GM04503 (cell line): ENCODE results near the gene PCDHGC5.

Experiments
- DNase-seq: peaks from one replicate; pipeline ENCODE4 v3.0.0-alpha.2; 2012; ENCODE audit warnings: low read depth

Gene PCDHGC5

DNA sequence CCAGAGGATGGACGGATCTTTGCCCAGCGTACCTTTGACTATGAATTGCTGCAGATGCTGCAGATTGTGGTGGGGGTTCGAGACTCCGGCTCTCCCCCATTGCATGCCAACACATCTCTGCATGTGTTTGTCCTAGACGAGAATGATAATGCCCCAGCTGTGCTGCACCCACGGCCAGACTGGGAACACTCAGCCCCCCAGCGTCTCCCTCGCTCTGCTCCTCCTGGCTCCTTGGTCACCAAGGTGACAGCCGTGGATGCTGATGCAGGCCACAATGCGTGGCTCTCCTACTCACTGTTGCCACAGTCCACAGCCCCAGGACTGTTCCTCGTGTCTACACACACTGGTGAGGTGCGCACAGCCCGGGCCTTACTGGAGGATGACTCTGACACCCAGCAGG is 1.9 kb downstream of the PCDHGC5 start:
- no peak for DNase-seq

DNA sequence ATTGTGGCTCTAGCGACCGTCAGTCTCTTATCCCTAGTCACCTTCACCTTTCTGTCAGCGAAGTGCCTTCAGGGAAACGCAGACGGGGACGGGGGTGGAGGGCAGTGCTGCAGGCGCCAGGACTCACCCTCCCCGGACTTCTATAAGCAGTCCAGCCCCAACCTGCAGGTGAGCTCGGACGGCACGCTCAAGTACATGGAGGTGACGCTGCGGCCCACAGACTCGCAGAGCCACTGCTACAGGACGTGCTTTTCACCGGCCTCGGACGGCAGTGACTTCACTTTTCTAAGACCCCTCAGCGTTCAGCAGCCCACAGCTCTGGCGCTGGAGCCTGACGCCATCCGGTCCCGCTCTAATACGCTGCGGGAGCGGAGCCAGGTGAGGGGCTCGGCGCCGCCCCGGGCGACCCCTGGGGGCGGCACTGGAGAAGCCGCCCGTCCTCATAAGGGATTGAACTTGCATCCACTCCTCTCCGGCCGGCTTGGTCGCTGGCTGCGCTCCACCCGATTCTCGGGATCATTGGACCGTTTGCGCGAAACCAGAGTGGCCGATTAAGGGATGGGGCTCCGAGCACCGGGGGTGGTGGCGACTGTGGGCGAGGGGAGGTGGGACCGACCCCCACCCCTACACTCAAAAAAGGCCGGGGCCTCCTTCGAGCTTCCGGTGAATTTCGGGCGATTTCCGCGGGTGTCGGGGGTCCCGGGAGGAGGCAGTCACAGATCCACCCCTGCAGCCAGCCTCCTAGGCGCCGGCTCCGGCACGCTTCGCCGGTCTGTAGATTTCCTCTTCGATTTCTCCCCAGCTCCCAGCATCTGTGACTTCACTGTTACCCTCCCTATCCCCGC is 2.7 kb downstream of the PCDHGC5 start:
- no peak for DNase-seq

DNA sequence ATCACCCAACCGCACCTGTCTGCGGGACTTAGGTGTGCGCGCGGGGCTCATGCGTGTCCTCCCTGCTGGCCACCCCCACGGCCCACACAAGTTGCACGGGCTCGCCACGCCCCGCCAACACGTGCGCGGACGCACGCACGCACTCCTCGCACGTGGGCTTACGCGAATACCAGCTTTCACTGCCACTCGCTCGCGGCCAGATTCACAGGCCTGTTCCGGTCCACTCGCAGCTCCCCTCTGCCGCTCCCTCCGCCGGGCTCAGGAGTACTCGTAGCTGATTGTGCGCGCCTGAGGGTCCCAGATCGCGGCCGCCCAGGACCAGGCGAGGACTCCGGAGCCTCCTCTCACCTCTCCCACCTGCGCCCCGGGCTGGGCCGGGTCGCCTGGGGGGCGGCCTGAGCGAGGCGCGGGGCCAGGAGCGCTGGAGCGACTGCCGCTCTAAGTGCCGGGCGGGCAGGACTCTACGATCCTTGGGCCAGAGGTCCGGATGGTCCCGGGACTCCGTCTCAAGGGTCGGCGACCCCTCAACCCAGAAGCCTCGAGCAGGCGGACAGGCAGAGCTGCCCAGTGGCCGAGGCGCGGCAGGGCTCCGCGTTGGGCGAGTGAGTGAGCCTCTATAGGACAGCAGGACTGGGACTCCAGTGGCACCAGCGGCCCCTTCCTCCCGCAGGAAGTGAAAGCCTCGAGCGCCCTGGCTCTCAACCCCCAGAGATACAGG is 3.4 kb downstream of the PCDHGC5 start:
- no peak for DNase-seq

DNA sequence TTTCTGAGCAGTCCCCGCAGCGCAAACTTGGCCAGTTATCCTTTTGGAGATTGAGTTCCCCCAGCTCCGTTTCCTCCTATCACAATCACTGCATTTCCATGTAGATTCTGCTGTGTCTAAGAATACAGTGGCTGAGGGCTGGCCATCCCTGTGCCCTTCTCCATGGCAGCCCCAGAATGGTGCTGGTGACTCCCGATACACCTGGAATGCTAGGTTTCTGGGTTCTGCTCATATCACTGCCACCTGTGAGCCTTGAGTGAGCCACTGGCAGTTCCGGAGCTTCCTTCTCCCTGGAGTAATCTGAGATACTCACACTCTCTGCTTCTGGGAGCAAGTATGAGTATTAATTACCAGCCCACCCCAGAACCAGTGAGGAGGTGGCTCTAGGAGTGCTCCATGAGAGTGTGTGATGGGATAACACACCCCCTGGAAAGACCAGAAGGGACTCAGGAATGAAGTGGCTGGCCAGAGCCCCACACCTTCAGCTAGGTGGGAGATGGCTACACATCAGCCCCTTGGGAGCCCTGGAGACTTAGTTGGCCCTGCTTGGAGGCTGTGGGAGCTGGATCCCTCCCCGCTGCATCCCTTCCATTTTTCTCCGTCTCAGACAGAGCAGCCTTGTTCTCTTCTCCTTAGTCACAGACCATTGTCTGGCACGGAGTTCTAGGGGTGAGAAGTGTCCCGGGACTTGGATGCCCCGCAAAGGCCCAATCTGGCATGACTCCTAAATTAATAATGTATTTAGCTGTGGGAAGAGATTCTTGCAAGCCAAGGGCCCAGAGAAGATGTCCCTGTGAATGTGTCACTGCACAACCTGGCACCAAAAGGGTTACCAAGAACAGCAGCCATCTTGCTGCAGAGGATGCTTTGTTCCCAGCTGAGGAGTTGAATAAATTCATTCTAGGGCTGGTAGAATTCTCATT is 4.9 kb downstream of the PCDHGC5 start:
- no peak for DNase-seq

DNA sequence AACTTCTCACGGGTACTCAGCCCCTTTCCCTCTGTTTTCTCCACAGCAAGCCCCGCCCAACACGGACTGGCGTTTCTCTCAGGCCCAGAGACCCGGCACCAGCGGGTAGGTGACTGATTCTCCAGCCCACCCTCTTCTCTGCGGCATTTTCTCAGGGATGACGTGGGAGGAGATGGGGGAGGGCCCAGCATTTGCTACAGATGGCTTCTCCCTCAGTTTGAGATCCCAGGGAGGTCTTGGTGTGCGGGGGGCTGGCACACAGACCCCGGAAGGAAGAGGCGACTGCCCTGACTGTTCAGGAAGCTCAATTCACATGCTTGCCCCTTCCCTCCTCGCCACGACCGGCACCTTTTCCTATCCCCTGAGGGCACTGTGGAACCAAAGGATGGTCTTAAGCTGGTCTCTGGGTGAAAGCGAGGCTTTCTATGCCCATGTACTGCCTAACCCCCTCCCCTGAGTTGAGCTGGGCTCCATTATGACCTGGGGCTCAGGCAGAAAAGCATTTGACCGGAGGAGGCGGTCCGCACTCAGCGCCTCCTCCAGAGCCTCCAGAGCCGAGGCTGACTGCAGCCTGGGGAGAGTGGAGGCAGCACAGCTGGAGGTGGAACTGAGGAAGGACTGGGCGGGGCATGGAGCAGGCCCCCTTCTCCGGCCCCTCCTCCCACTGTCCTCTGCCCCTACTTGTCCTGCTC is 6.0 kb downstream of the PCDHGC5 start:
- DNase-seq = no peak

DNA sequence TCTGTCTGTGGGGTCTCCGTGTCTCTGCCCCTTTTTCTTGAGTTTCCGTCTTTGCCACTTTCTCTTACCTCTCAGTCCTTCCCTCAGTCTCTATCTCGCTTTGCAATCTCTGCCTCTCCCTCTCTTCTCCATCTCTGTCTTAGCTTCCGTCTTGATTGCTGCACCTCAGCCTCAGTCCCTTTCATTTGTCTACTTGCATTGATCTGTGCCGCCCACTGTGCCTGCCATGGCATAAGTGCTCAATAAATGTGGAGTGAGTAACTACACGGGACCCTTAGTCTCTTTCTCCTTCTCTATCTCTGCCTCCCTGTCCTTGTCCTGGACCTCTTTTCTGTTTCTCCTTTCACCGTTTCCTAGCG is 6.6 kb downstream of the PCDHGC5 start:
- DNase-seq = no peak

DNA sequence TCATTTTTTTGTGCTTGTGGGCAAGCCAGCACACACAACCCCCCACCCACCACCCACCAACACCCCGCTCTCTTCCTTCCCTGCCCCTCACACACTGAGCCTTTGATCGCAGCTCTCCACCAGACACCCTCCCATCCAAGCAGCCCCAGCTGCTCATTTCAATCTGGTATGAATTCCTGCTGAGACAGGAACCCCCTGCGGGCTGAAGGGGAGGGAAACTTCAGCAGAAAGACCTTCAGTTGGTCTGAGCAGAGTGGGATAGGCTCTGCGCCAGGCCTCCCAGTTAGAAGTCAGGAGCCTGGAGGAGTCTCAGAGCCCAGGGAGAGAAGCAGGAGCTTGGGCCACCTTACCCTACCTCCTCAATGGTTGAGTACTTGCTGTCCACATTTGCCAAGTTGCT is 7.2 kb downstream of the PCDHGC5 start:
- no peak for DNase-seq

DNA sequence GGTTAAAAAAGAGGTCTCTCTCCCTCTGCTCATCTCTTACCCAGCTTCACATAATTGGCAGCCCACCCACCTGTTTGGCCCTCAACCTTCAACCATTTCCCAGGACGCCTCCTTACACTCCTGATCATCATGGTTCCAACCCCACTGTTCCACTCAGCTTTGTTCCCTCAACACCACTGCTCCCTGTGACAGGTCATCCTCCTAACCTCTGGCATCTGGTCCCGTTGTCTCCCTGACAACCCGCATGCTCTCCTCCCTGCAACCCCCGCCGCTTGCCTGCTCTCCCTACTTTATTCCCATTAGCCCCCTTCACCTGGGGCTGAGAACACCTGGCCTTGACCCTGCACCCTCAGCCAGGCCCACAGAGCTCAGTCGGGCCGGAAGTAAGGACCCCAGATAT is 12.9 kb downstream of the PCDHGC5 start:
- no peak for DNase-seq

DNA sequence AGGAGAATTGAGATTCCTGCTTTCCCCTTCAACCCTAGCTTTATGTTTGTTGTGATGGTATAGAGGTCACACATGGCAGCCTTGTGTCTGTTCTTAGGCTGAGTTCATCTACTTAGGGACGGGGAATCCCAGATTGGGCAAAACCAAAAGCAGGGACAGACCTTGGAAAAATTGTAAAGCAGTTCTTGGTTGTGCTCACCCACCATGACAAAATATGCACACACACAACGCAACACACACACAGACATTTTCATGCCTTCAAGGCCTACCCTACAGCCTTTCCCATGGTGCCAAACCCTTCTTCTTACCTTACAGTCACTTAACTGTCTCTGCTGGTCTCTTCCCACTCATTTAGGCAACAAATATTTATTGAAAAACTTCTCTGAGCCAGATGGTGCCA is 14.8 kb downstream of the PCDHGC5 start:
- no peak for DNase-seq

DNA sequence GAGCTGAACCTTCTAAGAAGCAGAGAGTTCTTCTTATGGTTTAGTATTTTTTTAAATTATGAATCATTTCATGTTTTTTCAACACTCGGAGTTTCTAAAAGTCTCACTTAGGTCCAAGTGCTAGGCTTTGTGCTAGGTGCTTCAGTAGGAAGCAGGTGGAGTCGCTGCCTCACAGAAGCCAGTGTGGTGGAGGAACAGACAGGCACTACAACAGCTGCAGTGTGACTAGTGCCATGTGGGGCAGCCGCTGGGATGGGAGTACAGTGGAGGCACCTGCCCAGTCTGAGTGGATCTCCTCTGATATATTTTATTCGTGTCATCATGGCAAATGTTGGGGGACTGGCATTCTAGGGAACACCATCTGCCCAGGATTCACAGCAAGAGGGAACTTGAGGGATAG is 15.3 kb downstream of the PCDHGC5 start:
- no peak for DNase-seq

DNA sequence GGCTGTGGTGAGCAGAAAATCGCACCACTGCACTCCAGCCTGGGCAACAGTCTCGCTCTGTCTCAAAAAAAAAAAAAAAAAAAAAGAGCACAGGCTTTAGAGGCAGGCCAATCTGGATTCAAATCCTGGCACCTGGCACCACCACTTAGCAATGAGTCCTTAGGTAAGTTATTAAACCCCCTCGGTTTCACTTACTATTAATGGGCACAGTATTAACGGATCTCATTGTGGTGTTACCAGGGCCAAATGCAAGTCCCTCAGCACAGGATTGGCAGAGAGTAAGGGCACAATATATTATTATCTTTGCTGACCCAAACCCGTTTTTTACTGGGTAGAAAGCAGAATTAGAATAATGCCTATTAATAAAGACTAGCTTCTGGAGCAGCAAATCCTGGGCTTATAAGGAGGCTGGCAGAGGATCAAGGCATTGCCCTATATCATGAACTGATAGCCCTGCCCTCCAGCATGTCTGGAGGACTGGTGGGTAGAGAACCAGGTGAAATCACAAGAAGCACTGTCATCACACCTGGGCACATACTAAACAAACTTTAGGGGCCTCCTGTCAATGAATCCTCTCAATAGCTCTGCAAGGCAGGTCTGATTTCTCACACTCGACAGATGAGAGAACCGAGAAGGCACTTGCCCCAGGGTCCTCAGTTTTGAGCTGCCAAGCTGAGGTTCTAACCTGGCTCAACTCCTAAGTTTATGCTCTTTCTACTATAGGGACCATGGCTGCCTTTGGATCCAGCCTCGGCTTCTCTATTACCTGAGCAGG is 17.7 kb downstream of the PCDHGC5 start:
- no peak for DNase-seq

DNA sequence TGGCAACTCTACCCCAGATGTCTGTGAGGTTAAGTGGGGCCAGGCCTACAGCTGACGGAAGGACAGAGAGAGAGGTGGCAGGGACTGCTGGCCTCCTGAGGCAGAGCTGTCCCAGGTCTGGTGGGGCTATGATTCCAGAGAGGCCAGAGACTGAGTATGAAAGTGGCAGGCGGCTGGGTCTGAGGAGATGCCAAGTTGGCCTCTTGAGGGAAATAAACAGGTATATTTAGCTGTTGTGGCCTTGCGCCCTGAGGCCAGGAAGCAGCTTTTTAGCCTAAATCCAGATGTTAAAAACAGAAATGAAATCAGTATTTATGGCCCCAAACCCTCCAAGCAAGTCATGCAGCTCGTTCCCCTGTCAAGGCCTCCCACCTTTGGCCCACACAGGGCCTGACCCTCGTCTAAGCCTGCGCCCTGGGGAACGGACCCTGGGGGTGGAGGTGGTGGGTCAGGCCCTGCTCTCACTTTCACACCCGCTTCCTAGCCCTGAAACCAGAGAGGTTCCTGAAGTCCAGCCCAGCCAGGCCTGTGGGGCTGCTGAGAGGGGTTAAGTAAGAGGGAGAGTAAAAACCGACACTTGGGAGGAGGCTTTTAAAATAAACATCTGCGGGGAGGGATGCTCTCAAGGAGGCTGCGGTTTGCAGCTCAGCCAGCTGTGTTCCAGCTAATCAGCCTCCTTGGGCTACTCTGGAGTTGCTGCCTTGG is 18.7 kb downstream of the PCDHGC5 start:
- DNase-seq = peak; percentile 68

DNA sequence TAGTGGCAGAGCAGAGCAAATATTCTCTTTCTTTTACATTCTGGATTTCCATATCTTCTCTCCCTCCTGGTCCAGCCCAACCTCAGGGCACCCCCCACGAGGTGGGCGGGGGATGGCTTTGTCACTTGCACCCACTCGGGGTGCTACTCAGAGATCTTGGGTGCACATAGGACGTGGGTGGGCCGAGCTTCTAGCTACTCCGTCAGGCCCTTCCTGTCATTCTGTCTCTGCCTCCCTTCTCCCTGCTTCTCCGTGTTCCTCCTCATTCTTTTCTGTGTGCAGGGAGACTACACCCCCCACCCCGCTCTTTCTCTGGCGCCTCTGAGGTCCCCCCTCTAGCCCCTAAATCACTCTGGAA is 19.5 kb downstream of the PCDHGC5 start:
- no peak for DNase-seq

DNA sequence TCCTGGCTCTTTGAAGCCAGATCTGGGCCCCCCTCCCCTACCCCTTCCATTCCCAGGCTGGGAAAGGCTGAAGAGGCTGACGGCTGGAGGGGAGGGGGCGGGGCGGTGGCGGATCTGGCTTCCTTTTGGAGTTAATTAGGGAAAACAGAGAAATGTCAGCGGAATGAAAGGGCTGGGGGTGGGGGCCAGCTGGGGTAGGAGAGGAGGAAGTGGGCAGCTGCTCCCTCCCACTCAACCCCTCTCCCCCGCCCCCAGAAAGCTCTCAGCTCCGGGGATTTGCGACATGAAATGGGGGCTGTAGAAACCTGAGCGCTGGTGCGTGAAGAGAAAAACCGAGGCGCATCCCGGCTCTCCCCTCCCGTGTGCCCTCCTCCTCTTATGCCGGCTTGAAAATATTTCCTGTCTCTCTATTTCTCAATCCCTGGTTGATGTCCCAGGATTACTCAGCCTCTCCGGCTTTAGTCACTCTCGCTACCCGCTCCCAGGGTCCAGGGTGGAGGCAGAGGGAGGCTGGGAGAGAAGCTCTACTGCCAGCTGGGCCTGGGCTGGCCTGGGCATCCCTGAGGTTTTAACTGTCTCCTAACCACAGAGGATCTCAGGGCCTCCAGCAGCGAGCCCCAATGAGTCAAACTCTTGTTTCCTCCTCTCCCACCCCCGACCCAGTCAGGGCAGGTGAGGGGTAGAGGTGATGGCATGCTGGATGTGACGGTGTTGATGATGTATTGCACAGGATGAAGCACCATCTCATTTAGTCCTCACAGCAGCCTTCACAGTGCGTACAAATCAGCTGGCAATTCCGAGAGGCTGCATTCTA is 20.1 kb downstream of the PCDHGC5 start:
- DNase-seq = peak; percentile 93

DNA sequence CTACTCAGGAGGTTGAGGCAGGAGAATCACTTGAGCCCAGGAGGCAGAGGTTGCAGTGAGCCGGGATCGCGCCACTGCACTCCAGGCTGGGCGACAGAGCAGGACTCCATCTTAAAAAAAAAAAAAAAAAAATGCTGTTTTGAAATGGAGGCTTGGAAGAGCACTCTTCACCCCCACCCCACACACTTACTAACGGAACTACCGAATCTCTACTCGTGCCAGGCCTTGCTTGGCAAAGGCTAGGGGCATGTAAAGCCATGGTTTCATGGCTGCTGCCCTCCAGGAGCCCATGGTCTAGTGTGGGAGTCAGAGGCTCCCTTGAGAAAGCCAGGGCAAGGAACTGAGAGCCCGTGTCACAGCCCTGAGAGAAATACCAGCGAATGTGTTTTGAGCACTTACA is 21.3 kb downstream of the PCDHGC5 start:
- DNase-seq = no peak

DNA sequence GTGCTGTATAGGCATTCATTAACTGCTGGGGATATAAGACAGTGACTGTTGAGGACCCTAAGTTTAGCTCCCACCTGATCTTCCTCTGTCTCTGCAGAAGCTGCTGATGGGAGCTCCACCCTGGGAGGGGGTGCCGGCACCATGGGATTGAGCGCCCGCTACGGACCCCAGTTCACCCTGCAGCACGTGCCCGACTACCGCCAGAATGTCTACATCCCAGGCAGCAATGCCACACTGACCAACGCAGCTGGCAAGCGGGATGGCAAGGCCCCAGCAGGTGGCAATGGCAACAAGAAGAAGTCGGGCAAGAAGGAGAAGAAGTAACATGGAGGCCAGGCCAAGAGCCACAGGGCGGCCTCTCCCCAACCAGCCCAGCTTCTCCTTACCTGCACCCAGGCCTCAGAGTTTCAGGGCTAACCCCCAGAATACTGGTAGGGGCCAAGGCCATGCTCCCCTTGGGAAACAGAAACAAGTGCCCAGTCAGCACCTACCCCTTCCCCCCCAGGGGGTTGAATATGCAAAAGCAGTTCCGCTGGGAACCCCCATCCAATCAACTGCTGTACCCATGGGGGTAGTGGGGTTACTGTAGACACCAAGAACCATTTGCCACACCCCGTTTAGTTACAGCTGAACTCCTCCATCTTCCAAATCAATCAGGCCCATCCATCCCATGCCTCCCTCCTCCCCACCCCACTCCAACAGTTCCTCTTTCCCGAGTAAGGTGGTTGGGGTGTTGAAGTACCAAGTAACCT is 22.1 kb downstream of the PCDHGC5 start:
- no peak for DNase-seq

DNA sequence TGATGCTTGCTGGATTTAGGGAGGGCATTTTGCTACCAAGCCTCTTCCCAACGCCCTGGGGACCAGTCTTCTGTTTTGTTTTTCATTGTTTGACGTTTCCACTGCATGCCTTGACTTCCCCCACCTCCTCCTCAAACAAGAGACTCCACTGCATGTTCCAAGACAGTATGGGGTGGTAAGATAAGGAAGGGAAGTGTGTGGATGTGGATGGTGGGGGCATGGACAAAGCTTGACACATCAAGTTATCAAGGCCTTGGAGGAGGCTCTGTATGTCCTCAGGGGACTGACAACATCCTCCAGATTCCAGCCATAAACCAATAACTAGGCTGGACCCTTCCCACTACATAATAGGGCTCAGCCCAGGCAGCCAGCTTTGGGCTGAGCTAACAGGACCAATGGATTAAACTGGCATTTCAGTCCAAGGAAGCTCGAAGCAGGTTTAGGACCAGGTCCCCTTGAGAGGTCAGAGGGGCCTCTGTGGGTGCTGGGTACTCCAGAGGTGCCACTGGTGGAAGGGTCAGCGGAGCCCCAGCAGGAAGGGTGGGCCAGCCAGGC is 23.0 kb downstream of the PCDHGC5 start:
- no peak for DNase-seq

DNA sequence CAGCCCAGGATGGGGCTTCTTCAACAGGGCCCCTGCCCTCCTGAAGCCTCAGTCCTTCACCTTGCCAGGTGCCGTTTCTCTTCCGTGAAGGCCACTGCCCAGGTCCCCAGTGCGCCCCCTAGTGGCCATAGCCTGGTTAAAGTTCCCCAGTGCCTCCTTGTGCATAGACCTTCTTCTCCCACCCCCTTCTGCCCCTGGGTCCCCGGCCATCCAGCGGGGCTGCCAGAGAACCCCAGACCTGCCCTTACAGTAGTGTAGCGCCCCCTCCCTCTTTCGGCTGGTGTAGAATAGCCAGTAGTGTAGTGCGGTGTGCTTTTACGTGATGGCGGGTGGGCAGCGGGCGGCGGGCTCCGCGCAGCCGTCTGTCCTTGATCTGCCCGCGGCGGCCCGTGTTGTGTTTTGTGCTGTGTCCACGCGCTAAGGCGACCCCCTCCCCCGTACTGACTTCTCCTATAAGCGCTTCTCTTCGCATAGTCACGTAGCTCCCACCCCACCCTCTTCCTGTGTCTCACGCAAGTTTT is 23.6 kb downstream of the PCDHGC5 start:
- DNase-seq = no peak
